RWPE2 (cell line): ENCODE data around the gene DERL2.

Experiments used
- ATAC-seq: fragments of 200-7000 bp; cut with Tn5 transposase; 3 replicates; pipeline ENCODE4 v1.9.1; 2021; ENCODE audit warnings: low read depth
- DNase-seq: peaks from one replicate; pipeline ENCODE4 v3.0.0-alpha.2; 2020; ENCODE audit warnings: low spot score
- H3K27ac ChIP-seq: fragments of 450-650 bp; 2 replicates; pipeline ENCODE4 v1.5.1; 2017; ENCODE audit warnings: mild to moderate bottlenecking; ENCODE audit not compliant: poor library complexity, severe bottlenecking
- H3K27me3 ChIP-seq: fragments of 250-450 bp; sonication (Bioruptor Pico); 2 replicates; pipeline ENCODE4 v1.5.1; 2021; ENCODE audit warnings: mild to moderate bottlenecking, moderate library complexity; ENCODE audit not compliant: insufficient read depth, poor library complexity, severe bottlenecking
- H3K36me3 ChIP-seq: fragments of 250-450 bp; sonication (Bioruptor Pico); 2 replicates; pipeline ENCODE4 v1.5.1; 2020; ENCODE audit warnings: low read depth, mild to moderate bottlenecking, moderate library complexity
- H3K4me1 ChIP-seq: fragments of 250-450 bp; sonication (Bioruptor Pico); 2 replicates; pipeline ENCODE4 v1.5.1; 2021; ENCODE audit warnings: mild to moderate bottlenecking, moderate library complexity; ENCODE audit not compliant: insufficient read depth, poor library complexity, severe bottlenecking
- H3K4me3 ChIP-seq: fragments of 250-450 bp; sonication (Bioruptor Pico); 2 replicates; pipeline ENCODE4 v1.5.1; 2021; ENCODE audit warnings: mild to moderate bottlenecking, moderate library complexity; ENCODE audit not compliant: severe bottlenecking
- H3K9me3 ChIP-seq: fragments of 250-450 bp; sonication (Bioruptor Pico); 2 replicates; pipeline ENCODE4 v1.5.1; 2021; ENCODE audit warnings: mild to moderate bottlenecking, moderate library complexity; ENCODE audit not compliant: severe bottlenecking
- TF ChIP-seq, protein P1 (sequence below): fragments of 450-650 bp; IDR thresholded peaks from one replicate; pipeline ENCODE4 v1.5.1; 2017; ENCODE audit warnings: mild to moderate bottlenecking, moderate library complexity; ENCODE audit not compliant: poor library complexity, severe bottlenecking

Gene DERL2

GRCh38 chr17:5425826-5426225 lies 60.2 kb downstream of the DERL2 start:
- no peaks in the 10 kb centered on the region for H3K27me3 ChIP-seq
- H3K36me3 ChIP-seq = peaks cover 93% of the 10 kb centered on the region
- DNase-seq = no peak
- TF ChIP-seq, protein P1, sequence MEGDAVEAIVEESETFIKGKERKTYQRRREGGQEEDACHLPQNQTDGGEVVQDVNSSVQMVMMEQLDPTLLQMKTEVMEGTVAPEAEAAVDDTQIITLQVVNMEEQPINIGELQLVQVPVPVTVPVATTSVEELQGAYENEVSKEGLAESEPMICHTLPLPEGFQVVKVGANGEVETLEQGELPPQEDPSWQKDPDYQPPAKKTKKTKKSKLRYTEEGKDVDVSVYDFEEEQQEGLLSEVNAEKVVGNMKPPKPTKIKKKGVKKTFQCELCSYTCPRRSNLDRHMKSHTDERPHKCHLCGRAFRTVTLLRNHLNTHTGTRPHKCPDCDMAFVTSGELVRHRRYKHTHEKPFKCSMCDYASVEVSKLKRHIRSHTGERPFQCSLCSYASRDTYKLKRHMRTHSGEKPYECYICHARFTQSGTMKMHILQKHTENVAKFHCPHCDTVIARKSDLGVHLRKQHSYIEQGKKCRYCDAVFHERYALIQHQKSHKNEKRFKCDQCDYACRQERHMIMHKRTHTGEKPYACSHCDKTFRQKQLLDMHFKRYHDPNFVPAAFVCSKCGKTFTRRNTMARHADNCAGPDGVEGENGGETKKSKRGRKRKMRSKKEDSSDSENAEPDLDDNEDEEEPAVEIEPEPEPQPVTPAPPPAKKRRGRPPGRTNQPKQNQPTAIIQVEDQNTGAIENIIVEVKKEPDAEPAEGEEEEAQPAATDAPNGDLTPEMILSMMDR = no peak
- H3K4me3 ChIP-seq = no peak overlapping the region
- no peak for ATAC-seq
- peaks cover 4% of the 10 kb centered on the region for H3K4me1 ChIP-seq
- no peak overlapping the region for H3K27ac ChIP-seq
- no peaks in the 10 kb centered on the region for H3K9me3 ChIP-seq

GRCh38 chr17:5424909-5425308 lies 61.1 kb downstream of the DERL2 start:
- TF ChIP-seq, protein P1 = no peak
- Histone ChIP-seq H3K4me1 (peaks cover 4% of the 10 kb centered on the region), H3K27me3 (no peaks in the 10 kb centered on the region), H3K4me3 (no peak overlapping the region), H3K9me3 (no peaks in the 10 kb centered on the region), H3K36me3 (peaks cover 85% of the 10 kb centered on the region), H3K27ac (no peak overlapping the region)
- DNase-seq (no peak), ATAC-seq (no peak)

DNA sequence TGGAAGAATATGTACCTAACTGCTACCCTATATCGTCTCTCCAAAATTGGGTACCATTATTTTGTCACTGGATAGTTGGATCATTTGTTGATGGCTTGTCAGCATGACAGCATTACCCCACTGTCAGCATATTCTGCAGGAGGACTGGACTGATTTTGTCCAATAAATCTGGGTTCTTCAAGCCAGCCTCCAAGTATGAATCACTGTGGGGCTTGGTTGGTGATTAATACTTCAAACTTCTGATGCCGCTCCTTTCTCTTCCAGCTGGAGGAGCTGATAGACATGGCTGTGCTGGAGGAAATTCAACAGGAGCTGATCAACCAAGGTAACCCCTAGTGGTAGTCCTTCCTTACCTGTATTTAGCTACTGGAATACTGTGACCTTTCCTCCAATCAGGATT lies 63.5 kb downstream of the DERL2 start:
- Histone ChIP-seq H3K27ac (peak overlapping the region; percentile 10), H3K4me3 (no peak overlapping the region), H3K9me3 (no peaks in the 10 kb centered on the region), H3K36me3 (peaks cover 65% of the 10 kb centered on the region), H3K4me1 (peaks cover 4% of the 10 kb centered on the region), H3K27me3 (no peaks in the 10 kb centered on the region)
- DNase-seq (no peak), ATAC-seq (peak; percentile 40)
- TF ChIP-seq, protein P1 = no peak
